HEK293 (cell line): ENCODE data around the gene SIRT4.

Experiments used
- GLIS1 ChIP-seq: fragments of 450-650 bp; formaldehyde crosslinking; IDR thresholded peaks from 2 replicates; pipeline ENCODE4 v1.5.1; 2016; ENCODE audit warnings: missing biosample characterization, missing genetic modification characterization
- GLIS2 ChIP-seq: fragments of 450-650 bp; formaldehyde crosslinking; IDR thresholded peaks from 2 replicates; pipeline ENCODE4 v1.5.1; 2016; ENCODE audit warnings: missing biosample characterization, missing genetic modification characterization
- IKZF3 ChIP-seq: fragments of 450-650 bp; IDR thresholded peaks from 2 replicates; pipeline ENCODE4 v1.5.0; 2018; ENCODE audit warnings: missing biosample characterization, mild to moderate bottlenecking, missing genetic modification characterization, moderate library complexity
- KLF9 ChIP-seq: fragments of 450-650 bp; formaldehyde crosslinking; IDR thresholded peaks from 2 replicates; pipeline ENCODE4 v1.5.1; 2016; ENCODE audit warnings: missing biosample characterization, missing genetic modification characterization, low read depth
- MZF1 ChIP-seq: fragments of 450-650 bp; formaldehyde crosslinking; IDR thresholded peaks from 2 replicates; pipeline ENCODE4 v1.5.1; 2017; ENCODE audit warnings: missing biosample characterization, missing genetic modification characterization, borderline replicate concordance
- OVOL3 ChIP-seq: fragments of 450-650 bp; formaldehyde crosslinking; IDR thresholded peaks from 2 replicates; pipeline ENCODE4 v1.5.1; 2016; ENCODE audit warnings: missing biosample characterization, missing genetic modification characterization
- SALL2 ChIP-seq: fragments of 450-650 bp; formaldehyde crosslinking; IDR thresholded peaks from 2 replicates; pipeline ENCODE4 v1.5.0; 2017; ENCODE audit warnings: missing biosample characterization, mild to moderate bottlenecking, missing genetic modification characterization, borderline replicate concordance
- SETDB1 ChIP-seq: IDR thresholded peaks from one replicate; pipeline ENCODE4 v1.6.1; 2017; ENCODE audit warnings: mild to moderate bottlenecking, low read length, moderate library complexity, mixed read lengths; ENCODE audit not compliant: insufficient read length
- TRIM28 ChIP-seq: IDR thresholded peaks from 2 replicates; pipeline ENCODE4 v1.6.1; 2011; ENCODE audit warnings: low read length, control low read depth, borderline replicate concordance
- WT1 ChIP-seq: fragments of 450-650 bp; formaldehyde crosslinking; IDR thresholded peaks from 2 replicates; pipeline ENCODE4 v1.5.1; 2016; ENCODE audit warnings: missing biosample characterization, missing genetic modification characterization
- ZBTB17 ChIP-seq: fragments of 450-650 bp; formaldehyde crosslinking; IDR thresholded peaks from 2 replicates; pipeline ENCODE4 v1.5.1; 2016; ENCODE audit warnings: missing biosample characterization, missing genetic modification characterization
- ZBTB7A ChIP-seq: fragments of 450-650 bp; formaldehyde crosslinking; IDR thresholded peaks from 2 replicates; pipeline ENCODE4 v1.5.1; 2016; ENCODE audit warnings: low read depth, missing biosample characterization, missing genetic modification characterization
- ZNF10 ChIP-seq: fragments of 450-650 bp; formaldehyde crosslinking; IDR thresholded peaks from 2 replicates; pipeline ENCODE4 v1.5.1; 2017; ENCODE audit warnings: missing biosample characterization, missing genetic modification characterization
- ZNF133 ChIP-seq: fragments of 450-650 bp; formaldehyde crosslinking; IDR thresholded peaks from 2 replicates; pipeline ENCODE4 v1.5.1; 2016; ENCODE audit warnings: missing biosample characterization, missing genetic modification characterization
- ZNF157 ChIP-seq: fragments of 450-650 bp; formaldehyde crosslinking; IDR thresholded peaks from 2 replicates; pipeline ENCODE4 v1.5.1; 2016; ENCODE audit warnings: missing biosample characterization, missing genetic modification characterization
- ZNF169 ChIP-seq: fragments of 450-650 bp; formaldehyde crosslinking; IDR thresholded peaks from 2 replicates; pipeline ENCODE4 v1.5.1; 2016; ENCODE audit warnings: missing biosample characterization, missing genetic modification characterization
- ZNF174 ChIP-seq: fragments of 450-650 bp; formaldehyde crosslinking; IDR thresholded peaks from 2 replicates; pipeline ENCODE4 v1.5.0; 2017; ENCODE audit warnings: missing biosample characterization, mild to moderate bottlenecking, missing genetic modification characterization
- ZNF239 ChIP-seq: fragments of 450-650 bp; formaldehyde crosslinking; IDR thresholded peaks from 2 replicates; pipeline ENCODE4 v1.5.1; 2016; ENCODE audit warnings: missing biosample characterization, missing genetic modification characterization
- ZNF26 ChIP-seq: fragments of 450-650 bp; formaldehyde crosslinking; IDR thresholded peaks from 2 replicates; pipeline ENCODE4 v1.5.1; 2016; ENCODE audit warnings: missing biosample characterization, missing genetic modification characterization
- ZNF274 ChIP-seq, 2 experiments: fragments of 200-500 bp in 1 of 2; fragments of 450-650 bp in 1 of 2; sonication (Bioruptor generic) in 1 of 2; formaldehyde crosslinking in 1 of 2; IDR thresholded peaks; 2 replicates each; pipeline versions ENCODE4 v1.5.1 to v1.6.1; 2014 to 2016; ENCODE audit warnings: borderline replicate concordance in 1 of 2, inconsistent platforms in 1 of 2, low read length in 1 of 2, missing biosample characterization in 1 of 2, missing genetic modification characterization in 1 of 2
- ZNF473 ChIP-seq: fragments of 450-650 bp; formaldehyde crosslinking; IDR thresholded peaks from 2 replicates; pipeline ENCODE4 v1.5.1; 2017; ENCODE audit warnings: missing biosample characterization, missing genetic modification characterization
- ZNF610 ChIP-seq: fragments of 450-650 bp; formaldehyde crosslinking; IDR thresholded peaks from 2 replicates; pipeline ENCODE4 v1.5.1; 2016; ENCODE audit warnings: missing biosample characterization, missing genetic modification characterization, borderline replicate concordance
- ZNF785 ChIP-seq: fragments of 450-650 bp; formaldehyde crosslinking; IDR thresholded peaks from 2 replicates; pipeline ENCODE4 v1.5.1; 2016; ENCODE audit warnings: missing biosample characterization, missing genetic modification characterization
- ZXDB ChIP-seq: fragments of 450-650 bp; formaldehyde crosslinking; IDR thresholded peaks from 2 replicates; pipeline ENCODE4 v1.5.1; 2016; ENCODE audit warnings: missing biosample characterization, missing genetic modification characterization
- TF ChIP-seq, protein P1 (sequence below): fragments of 450-650 bp; formaldehyde crosslinking; IDR thresholded peaks from 2 replicates; pipeline ENCODE4 v1.5.1; 2017; ENCODE audit warnings: missing biosample characterization, mild to moderate bottlenecking, missing genetic modification characterization, moderate library complexity
- TF ChIP-seq, protein P2 (sequence below): fragments of 450-650 bp; formaldehyde crosslinking; IDR thresholded peaks from 2 replicates; pipeline ENCODE4 v1.5.1; 2016; ENCODE audit warnings: missing biosample characterization, missing genetic modification characterization, borderline replicate concordance
- TF ChIP-seq, protein P3 (sequence below): fragments of 450-650 bp; formaldehyde crosslinking; IDR thresholded peaks from 2 replicates; pipeline ENCODE4 v1.5.1; 2016; ENCODE audit warnings: missing biosample characterization, missing genetic modification characterization
- TF ChIP-seq, protein P4 (sequence below): fragments of 450-650 bp; formaldehyde crosslinking; IDR thresholded peaks from 2 replicates; pipeline ENCODE4 v1.5.1; 2016; ENCODE audit warnings: missing biosample characterization, missing genetic modification characterization

SIRT4 gene

DNA sequence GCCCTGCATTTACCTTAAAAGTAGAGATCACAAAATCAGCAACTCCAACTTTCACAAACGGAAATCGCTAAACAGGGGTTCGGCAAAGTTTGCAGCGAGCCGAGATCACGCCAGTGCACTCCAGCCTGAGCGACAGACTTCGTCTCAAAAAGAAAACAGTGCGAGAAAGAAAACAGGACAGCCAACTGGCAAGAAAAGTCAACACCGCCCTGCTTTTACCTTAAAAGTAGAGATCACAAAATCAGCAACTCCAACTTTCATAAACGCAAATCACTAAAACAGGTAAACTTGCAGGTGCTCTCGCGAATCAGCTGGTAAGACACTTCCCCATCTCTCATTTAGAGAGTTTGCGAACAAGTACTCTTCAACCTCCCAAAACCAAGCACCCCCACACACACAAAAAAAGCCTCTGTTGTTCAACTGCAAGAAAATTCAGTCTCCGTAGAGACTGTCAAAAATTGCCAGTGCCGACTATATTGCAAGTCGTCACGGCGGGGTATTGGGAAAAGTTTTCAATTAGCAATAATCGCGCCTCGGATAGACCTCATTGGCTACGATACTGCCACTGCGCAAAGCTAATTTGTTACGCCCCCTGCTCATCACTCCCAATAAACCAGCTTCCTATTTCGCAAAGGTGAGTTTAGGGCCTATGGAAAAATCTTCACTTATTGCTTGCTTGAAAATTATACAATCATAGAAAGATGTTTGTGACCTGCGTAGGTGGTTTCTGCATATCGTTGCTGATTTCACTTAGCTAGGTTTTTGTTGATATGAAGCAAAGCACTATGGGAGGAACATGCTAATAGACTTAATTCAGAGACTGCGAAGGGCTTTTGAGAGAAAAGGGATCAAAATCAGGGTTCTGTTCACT, 9.2 kb upstream of the SIRT4 start, which contains the start of gene RNU4-1 (continued):
- TF ChIP-seq, protein P1, sequence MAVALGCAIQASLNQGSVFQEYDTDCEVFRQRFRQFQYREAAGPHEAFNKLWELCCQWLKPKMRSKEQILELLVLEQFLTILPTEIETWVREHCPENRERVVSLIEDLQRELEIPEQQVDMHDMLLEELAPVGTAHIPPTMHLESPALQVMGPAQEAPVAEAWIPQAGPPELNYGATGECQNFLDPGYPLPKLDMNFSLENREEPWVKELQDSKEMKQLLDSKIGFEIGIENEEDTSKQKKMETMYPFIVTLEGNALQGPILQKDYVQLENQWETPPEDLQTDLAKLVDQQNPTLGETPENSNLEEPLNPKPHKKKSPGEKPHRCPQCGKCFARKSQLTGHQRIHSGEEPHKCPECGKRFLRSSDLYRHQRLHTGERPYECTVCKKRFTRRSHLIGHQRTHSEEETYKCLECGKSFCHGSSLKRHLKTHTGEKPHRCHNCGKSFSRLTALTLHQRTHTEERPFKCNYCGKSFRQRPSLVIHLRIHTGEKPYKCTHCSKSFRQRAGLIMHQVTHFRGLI: no peak
- TF ChIP-seq ZNF473 (no peak), KLF9 (tag by site-specific recombination) (peak; percentile 71; the same call in 1 of the 2 replicates), IKZF3 (tag by site-specific recombination) (peak; percentile 54; the same call in 1 of the 2 replicates), SETDB1 (no peak), WT1 (tag by site-specific recombination) (no peak), ZNF239 (no peak), TRIM28 (peak; percentile 84; the same call in 1 of the 2 replicates), ZNF157 (tag by site-specific recombination) (no peak), ZXDB (tag by site-specific recombination) (peak; percentile 60), ZNF274 (IDR thresholded peaks at IDR 0.05; ENCODE audit: low read length) (no peak), ZNF274 (tag by site-specific recombination; IDR thresholded peaks at IDR 0.05; ENCODE audit: borderline replicate concordance) (no peak), GLIS1 (tag by site-specific recombination) (no peak), ZNF785 (tag by site-specific recombination) (no peak), ZNF133 (tag by site-specific recombination) (no peak), ZBTB7A (tag by site-specific recombination) (no peak), MZF1 (0 out of 2 replicates have a peak, but pooled peaks have one; percentile 55), ZNF174 (tag by site-specific recombination) (no peak), GLIS2 (no peak), ZNF610 (no peak), ZNF26 (no peak), ZNF169 (tag by site-specific recombination) (no peak), SALL2 (tag by site-specific recombination) (no peak), ZNF10 (no peak), OVOL3 (tag by site-specific recombination) (no peak), ZBTB17 (tag by site-specific recombination) (no peak)
- TF ChIP-seq, protein P2, sequence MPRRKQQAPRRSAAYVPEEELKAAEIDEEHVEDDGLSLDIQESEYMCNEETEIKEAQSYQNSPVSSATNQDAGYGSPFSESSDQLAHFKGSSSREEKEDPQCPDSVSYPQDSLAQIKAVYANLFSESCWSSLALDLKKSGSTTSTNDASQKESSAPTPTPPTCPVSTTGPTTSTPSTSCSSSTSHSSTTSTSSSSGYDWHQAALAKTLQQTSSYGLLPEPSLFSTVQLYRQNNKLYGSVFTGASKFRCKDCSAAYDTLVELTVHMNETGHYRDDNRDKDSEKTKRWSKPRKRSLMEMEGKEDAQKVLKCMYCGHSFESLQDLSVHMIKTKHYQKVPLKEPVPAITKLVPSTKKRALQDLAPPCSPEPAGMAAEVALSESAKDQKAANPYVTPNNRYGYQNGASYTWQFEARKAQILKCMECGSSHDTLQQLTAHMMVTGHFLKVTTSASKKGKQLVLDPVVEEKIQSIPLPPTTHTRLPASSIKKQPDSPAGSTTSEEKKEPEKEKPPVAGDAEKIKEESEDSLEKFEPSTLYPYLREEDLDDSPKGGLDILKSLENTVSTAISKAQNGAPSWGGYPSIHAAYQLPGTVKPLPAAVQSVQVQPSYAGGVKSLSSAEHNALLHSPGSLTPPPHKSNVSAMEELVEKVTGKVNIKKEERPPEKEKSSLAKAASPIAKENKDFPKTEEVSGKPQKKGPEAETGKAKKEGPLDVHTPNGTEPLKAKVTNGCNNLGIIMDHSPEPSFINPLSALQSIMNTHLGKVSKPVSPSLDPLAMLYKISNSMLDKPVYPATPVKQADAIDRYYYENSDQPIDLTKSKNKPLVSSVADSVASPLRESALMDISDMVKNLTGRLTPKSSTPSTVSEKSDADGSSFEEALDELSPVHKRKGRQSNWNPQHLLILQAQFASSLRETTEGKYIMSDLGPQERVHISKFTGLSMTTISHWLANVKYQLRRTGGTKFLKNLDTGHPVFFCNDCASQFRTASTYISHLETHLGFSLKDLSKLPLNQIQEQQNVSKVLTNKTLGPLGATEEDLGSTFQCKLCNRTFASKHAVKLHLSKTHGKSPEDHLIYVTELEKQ (tag by site-specific recombination): 0 out of 2 replicates have a peak, but pooled peaks have one; percentile 6
- TF ChIP-seq, protein P3, sequence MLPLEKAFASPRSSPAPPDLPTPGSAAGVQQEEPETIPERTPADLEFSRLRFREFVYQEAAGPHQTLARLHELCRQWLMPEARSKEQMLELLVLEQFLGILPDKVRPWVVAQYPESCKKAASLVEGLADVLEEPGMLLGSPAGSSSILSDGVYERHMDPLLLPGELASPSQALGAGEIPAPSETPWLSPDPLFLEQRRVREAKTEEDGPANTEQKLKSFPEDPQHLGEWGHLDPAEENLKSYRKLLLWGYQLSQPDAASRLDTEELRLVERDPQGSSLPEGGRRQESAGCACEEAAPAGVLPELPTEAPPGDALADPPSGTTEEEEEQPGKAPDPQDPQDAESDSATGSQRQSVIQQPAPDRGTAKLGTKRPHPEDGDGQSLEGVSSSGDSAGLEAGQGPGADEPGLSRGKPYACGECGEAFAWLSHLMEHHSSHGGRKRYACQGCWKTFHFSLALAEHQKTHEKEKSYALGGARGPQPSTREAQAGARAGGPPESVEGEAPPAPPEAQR: no peak
- TF ChIP-seq, protein P4, sequence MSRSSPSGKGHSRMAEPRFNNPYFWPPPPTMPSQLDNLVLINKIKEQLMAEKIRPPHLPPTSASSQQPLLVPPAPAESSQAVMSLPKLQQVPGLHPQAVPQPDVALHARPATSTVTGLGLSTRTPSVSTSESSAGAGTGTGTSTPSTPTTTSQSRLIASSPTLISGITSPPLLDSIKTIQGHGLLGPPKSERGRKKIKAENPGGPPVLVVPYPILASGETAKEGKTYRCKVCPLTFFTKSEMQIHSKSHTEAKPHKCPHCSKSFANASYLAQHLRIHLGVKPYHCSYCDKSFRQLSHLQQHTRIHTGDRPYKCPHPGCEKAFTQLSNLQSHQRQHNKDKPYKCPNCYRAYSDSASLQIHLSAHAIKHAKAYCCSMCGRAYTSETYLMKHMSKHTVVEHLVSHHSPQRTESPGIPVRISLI (tag by site-specific recombination): peak; percentile 80
